Thyroid gland (tissue), 4 donors: ENCODE results near the gene KCNIP4. TPM values are rescaled to one million over a fixed set of nuclear protein-coding genes. Genes with fewer than 3 reads are reported as not detected.
A peak's percentile ranks its signal among the peaks of the same experiment; 100 is the strongest.
"Not testable (repeated sequence)": the region's sequence is repeated elsewhere in the genome, so short reads cannot be mapped to it uniquely, and the experiment has no call there.

Experiments used
- DNase-seq, 2 donors: peaks; one replicate each; pipeline ENCODE4 v3.0.0-alpha.2; 2019
- H3K27ac ChIP-seq, 3 donors: fragments of 200-600 bp; sonication (generic); 1 replicate in 2 of 3; 2 replicates in 1 of 3; pipeline ENCODE4 v1.5.1; 2016 to 2019; ENCODE audit warnings: mild to moderate bottlenecking in 1 of 3, moderate library complexity in 1 of 3
- H3K27me3 ChIP-seq: fragments of 200-600 bp; sonication (generic); one replicate; pipeline ENCODE4 v1.5.1; 2019
- H3K36me3 ChIP-seq, 2 donors: fragments of 200-600 bp; sonication (generic); one replicate each; pipeline ENCODE4 v1.5.1; 2016 to 2019
- H3K4me1 ChIP-seq, 2 donors: fragments of 200-600 bp; sonication (generic); one replicate each; pipeline ENCODE4 v1.5.1; 2017 to 2019
- H3K4me3 ChIP-seq, 3 donors: fragments of 200-600 bp; sonication (generic); replicated peaks in 1 of 3; 1 replicate in 2 of 3; 2 replicates in 1 of 3; pipeline ENCODE4 v1.5.1; 2016; ENCODE audit warnings: mild to moderate bottlenecking in 1 of 3
- H3K9me3 ChIP-seq: fragments of 200-600 bp; sonication (generic); one replicate; pipeline ENCODE4 v1.5.1; 2017
- POLR2A ChIP-seq, 2 donors: fragments of 450-650 bp; IDR thresholded peaks; one replicate each; pipeline ENCODE4 v1.6.1; 2017; ENCODE audit warnings: antibody characterized with exemption in 2 of 2, mild to moderate bottlenecking in 2 of 2, moderate library complexity in 1 of 2
- WGBS, 2 donors: methylation state at CpG; one replicate each; pipeline ENCODE4 v1.1.5; 2017; 5-methylcytosine and 5-hydroxymethylcytosine counted together
- intact Hi-C: fragments of 100-400 bp; cut with DNase I; formaldehyde crosslinking; loops from one replicate; pipeline ENCODE4 v1.15.1; 2023
- total RNA-seq, 4 donors: library from RNA; depleted of rRNA; stranded (reverse); fragments of >200 nt; gene quantifications; one replicate each; pipeline ENCODE4 v1.2.3, GENCODE V29; 2016
- TF ChIP-seq, protein P1 (sequence below), 6 experiments: fragments of 200-600 bp in 3 of 6; fragments of 450-650 bp in 3 of 6; sonication (generic) in 3 of 6; IDR thresholded peaks; one replicate each; pipeline ENCODE4 v1.5.1; 2016 to 2019; ENCODE audit warnings: antibody characterized with exemption in 6 of 6, mild to moderate bottlenecking in 2 of 6, inconsistent platforms in 1 of 6, moderate library complexity in 1 of 6

The KCNIP4 gene
- 1 to 10 TPM; 2.0 to 6.6 (median 4.4) TPM for total RNA-seq

DNA sequence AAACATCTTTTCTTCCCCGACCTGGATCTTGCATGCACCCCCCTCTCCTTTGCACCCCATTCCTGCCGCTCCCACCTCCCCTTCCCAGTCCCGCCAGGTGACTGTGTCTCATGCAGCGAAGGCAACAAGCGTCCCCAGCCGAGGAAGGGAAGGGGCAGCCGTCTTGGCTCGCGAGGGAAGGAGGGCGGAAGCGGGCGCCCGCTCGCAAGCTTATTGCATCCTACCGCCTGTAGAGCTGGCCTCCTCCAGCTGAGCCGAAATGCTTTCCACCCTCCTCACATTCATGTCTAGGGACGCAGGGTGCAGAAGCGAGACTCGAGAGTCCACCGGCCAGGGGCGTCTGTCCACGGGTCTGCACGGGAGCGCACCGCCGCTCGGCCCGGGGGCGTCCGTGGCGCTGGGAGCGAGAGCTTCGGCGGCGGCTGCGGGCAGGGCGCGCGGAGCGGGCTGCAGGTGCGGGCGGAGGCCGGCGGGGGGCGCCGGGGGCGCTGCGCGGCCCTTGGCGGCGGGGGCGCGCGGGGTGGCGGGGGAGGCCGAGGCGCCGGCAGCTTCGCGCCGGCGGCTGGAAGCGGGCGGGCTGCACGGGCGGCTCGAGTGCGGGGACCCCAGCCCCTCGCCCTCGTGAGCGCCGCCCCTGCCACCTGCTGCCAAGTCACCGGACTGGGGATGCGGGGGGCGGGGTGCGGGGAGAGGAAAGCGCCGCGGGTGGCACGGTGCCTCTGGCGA, at the start of gene KCNIP4:
Gene KCNIP4 (minus strand): TSS at position 426 of the 726 bp plus-strand sequence.
- no peaks in the 10 kb centered on the region for H3K9me3 ChIP-seq
- intact Hi-C loops = no loop called here
- DNase-seq = peak; percentile 15 to 27
- TF ChIP-seq, protein P1, sequence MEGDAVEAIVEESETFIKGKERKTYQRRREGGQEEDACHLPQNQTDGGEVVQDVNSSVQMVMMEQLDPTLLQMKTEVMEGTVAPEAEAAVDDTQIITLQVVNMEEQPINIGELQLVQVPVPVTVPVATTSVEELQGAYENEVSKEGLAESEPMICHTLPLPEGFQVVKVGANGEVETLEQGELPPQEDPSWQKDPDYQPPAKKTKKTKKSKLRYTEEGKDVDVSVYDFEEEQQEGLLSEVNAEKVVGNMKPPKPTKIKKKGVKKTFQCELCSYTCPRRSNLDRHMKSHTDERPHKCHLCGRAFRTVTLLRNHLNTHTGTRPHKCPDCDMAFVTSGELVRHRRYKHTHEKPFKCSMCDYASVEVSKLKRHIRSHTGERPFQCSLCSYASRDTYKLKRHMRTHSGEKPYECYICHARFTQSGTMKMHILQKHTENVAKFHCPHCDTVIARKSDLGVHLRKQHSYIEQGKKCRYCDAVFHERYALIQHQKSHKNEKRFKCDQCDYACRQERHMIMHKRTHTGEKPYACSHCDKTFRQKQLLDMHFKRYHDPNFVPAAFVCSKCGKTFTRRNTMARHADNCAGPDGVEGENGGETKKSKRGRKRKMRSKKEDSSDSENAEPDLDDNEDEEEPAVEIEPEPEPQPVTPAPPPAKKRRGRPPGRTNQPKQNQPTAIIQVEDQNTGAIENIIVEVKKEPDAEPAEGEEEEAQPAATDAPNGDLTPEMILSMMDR (IDR thresholded peaks at IDR 0.05) = peak in 1 of 6 experiments; percentile 23
- no peak for TF ChIP-seq POLR2A (IDR thresholded peaks at IDR 0.05)
- no peaks in the 10 kb centered on the region for H3K27me3 ChIP-seq
- 0% methylated on average over 15 to 27 of the region's 81 CpGs for WGBS, 2 donors
- H3K36me3 ChIP-seq = no peaks in the 10 kb centered on the region
- H3K4me3 ChIP-seq = peak within 1 kb of the TSS in 2 of 3 donors; percentile 12 to 17
- no peak within 1 kb of the TSS for H3K27ac ChIP-seq
- H3K4me1 ChIP-seq = peaks cover 0 to 3% of the 10 kb centered on the region in 2 donors

DNA sequence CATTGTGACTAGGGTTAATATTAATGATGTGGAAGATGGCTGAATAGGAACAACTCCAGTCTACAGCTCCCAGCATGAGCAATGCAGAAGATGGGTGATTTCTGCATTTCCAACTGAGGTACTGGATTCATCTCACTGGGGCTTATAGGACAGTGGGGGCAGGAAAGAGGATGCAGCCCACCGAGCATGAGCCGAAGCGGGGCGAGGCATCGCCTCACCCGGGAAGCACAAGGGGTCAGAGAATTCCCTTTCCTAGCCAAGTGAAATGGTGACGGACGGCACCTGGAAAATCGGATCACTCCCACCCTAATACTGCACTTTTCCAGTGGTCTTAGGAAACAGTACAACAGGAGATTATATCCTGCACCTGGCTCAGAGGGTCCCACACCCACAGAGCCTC, 48.0 kb upstream of the KCNIP4 start:
- H3K4me1 ChIP-seq, H3K36me3 ChIP-seq, intact Hi-C loops, H3K27me3 ChIP-seq, H3K27ac ChIP-seq, H3K9me3 ChIP-seq, H3K4me3 ChIP-seq, DNase-seq: not testable (repeated sequence)
- 96 to 97% methylated on average over 8 to 9 of the region's 9 CpGs for WGBS, 2 donors

DNA sequence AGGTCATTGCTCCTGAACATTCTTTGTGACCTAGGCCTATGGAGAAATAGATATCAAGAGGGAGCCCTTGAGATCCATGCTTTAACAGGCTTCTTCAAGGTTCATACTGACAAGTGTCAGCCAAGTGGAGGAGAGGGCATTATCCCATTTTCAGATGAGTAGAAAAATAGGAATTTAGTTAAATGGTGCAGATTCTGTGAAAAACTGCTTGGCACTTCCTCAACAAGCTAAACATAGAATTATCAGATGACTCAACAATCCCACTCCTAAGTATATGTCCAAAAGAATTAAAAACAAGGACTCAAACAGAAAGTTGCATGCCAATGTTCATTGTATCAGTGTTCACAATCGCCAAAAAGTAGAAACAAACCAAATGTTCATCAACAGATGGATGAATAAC, 43.8 kb upstream of the KCNIP4 start:
- Histone ChIP-seq H3K27ac (no peak overlapping the region), H3K36me3 (no peaks in the 10 kb centered on the region), H3K9me3 (no peaks in the 10 kb centered on the region), H3K4me1 (no peaks in the 10 kb centered on the region), H3K4me3 (no peak overlapping the region), H3K27me3 (no peaks in the 10 kb centered on the region)
- intact Hi-C loops = no loop called here
- 70 to 79% methylated on average over 1 of the region's 1 CpG for WGBS, 2 donors
- DNase-seq = no peak
- TF ChIP-seq POLR2A (IDR thresholded peaks at IDR 0.05) = no peak
- TF ChIP-seq, protein P1 (IDR thresholded peaks at IDR 0.05) = no peak

DNA sequence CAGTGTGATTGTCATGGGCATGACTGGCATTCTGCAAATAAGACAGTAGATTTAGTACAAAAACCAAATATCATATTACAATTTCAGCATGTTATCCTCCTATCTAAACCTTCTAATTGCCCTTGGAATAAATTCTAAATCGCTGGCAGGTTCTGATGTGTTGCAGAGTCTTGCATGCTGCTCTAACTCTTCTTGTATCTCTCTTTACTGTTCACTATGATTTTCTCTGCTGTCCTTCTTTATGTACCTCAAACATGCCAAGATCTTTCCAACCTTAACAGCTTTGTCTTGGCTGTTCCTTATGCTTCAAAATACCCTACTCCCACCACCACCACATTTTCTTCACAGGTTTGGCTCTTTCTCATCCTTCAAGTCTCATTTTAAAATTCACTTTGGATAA, 43.0 kb upstream of the KCNIP4 start:
- no peak overlapping the region for H3K27ac ChIP-seq
- no peaks in the 10 kb centered on the region for H3K36me3 ChIP-seq
- H3K9me3 ChIP-seq = no peaks in the 10 kb centered on the region
- H3K4me1 ChIP-seq = no peaks in the 10 kb centered on the region
- intact Hi-C loops = no loop called here
- no peak overlapping the region for H3K4me3 ChIP-seq
- no peak for TF ChIP-seq POLR2A (IDR thresholded peaks at IDR 0.05)
- TF ChIP-seq, protein P1 (IDR thresholded peaks at IDR 0.05) = no peak
- no peak for DNase-seq
- no peaks in the 10 kb centered on the region for H3K27me3 ChIP-seq
- 72 to 83% methylated on average over 1 of the region's 1 CpG for WGBS, 2 donors

DNA sequence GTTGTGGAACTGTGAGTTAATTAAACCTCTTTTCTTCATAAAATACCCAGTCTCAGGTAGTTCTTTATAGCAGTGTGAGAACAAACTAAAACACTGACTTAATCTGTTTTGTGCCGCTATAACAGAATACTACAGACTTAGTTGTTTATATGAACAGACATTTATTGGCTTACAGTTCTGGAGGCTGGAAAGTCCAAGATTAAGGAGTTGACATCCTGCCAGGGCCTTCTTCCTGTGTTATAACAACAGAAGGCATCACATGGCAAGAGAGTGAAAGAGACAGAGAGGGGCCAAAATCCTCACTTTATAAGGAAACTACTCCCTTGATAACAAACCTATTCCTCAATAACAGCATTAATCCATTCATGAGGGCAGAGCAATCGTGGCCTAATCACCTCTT, 42.5 kb upstream of the KCNIP4 start:
- no peak for DNase-seq
- H3K36me3 ChIP-seq = no peaks in the 10 kb centered on the region
- intact Hi-C loops = no loop called here
- no peaks in the 10 kb centered on the region for H3K27me3 ChIP-seq
- no peak for TF ChIP-seq POLR2A (IDR thresholded peaks at IDR 0.05)
- TF ChIP-seq, protein P1 (IDR thresholded peaks at IDR 0.05) = no peak
- no peak overlapping the region for H3K4me3 ChIP-seq
- H3K27ac ChIP-seq = no peak overlapping the region
- H3K9me3 ChIP-seq = no peaks in the 10 kb centered on the region
- WGBS, 2 donors = 77 to 78% methylated on average over 2 of the region's 2 CpGs
- H3K4me1 ChIP-seq = no peaks in the 10 kb centered on the region
